GM18499 (cell line): ENCODE measurements around the gene AKR7A3.
"Not testable (repeated sequence)": the region's sequence is repeated elsewhere in the genome, so short reads cannot be mapped to it uniquely, and the experiment has no call there.

Source experiments
- ATAC-seq: cut with Tn5 transposase; IDR thresholded peaks from one replicate; pipeline ENCODE4 v1.9.1; 2021; ENCODE audit warnings: moderate number of reproducible peaks; ENCODE audit not compliant: insufficient read depth, unreplicated experiment

Gene AKR7A3

GRCh38 chr1:19321071-19321470 is 32.5 kb upstream of the AKR7A3 start:
- ATAC-seq, result no peak

GRCh38 chr1:19319196-19319595 is 30.6 kb upstream of the AKR7A3 start:
- ATAC-seq, result no peak

- ATAC-seq, result no peak
These were observed 28.7 kb upstream of the AKR7A3 start for GRCh38 chr1:19317126-19317910.

GRCh38 chr1:19315378-19316198 is 27.0 kb upstream of the AKR7A3 start:
- ATAC-seq, result no peak

- no peak for ATAC-seq
These were observed 25.7 kb upstream of the AKR7A3 start for GRCh38 chr1:19313961-19314882.

DNA sequence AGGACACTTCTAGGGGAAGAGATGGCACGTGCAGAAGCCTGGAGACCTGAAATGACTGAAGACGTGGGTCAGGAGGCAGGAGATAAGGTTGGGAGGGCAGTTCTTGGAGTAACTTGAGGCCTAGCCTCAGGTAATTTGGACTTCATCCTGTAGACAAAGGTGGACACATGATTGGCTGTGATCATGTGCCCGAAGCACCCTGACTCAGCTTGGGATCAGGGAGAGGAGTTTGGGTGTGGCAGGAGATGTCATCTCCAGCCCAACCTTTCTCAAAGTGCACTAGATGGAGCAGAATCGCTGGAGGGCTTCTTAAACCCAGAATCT is 25.0 kb upstream of the AKR7A3 start:
- ATAC-seq, result no peak

DNA sequence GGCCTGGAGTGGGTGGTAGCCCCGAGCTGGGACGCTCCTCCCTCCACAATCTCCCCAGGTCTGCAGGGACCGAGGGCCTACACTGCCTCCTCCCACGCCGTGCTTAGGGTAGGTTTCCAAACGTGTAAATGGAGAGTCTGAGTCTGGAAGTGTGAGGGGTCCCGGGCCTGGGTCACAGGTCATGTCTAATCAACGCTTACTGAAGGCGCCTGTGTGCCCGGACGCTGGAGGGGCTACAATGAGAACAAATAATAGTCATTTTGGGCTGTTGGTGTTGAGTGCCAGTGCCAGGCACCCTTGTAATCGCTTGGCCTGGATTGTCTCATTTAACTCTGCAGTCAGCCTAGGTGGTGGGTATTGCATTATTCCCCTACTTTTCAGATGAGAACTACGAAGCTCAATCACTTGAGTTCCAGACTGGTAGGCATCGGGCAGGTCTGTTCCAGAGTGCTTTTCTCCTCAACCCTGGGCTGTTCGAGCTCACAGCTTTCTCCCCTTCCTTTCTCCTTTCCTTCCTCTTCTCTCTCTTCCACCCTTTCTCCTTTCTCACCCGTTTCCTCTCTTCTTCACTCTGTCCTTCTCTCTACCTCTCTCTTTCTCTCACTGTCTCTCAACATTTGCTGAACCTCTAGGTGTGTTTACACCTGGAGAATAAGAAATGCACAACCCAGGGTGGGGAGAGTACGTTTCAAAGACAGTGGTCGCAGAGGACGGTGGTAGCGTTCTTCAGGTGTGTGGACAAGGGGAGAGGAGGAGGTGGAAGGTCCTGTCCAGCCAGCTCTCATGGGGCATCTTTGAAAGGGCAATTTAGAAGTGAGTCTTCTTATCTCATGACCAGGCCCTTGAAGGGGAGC is 24.4 kb upstream of the AKR7A3 start:
- no peak for ATAC-seq

GRCh38 chr1:19311931-19312781 is 23.6 kb upstream of the AKR7A3 start, which contains the start of the genes AKR7A2 and SLC66A1:
AKR7A2 (minus strand) TSS chr1:19312144; CDS start chr1:19312124, 20 bp downstream.
SLC66A1 (plus strand) TSS chr1:19312326; CDS start chr1:19317678, 5,352 bp downstream.
- ATAC-seq, result no peak

DNA sequence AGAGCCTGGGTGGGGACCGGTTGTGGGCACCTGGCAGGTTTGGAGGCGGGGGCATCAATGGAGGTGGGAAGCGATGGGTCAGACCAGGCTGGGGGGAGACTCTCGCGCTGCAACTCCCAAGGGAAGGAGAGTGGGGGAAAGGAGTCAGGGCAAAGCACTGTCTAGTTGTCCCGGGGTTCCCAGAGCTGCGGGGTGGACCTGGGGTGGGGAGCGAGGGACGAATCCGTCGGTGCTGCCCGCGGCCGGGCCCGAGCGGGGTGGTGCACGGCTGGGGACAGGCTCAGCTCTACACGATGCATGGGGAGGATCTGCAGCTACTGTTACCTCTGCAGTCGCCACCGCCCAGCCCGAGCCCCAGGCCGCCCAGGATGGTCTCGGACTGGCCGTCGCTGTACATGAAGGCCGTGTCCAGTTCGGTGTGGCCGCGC is 22.9 kb upstream of the AKR7A3 start:
- ATAC-seq, result no peak

DNA sequence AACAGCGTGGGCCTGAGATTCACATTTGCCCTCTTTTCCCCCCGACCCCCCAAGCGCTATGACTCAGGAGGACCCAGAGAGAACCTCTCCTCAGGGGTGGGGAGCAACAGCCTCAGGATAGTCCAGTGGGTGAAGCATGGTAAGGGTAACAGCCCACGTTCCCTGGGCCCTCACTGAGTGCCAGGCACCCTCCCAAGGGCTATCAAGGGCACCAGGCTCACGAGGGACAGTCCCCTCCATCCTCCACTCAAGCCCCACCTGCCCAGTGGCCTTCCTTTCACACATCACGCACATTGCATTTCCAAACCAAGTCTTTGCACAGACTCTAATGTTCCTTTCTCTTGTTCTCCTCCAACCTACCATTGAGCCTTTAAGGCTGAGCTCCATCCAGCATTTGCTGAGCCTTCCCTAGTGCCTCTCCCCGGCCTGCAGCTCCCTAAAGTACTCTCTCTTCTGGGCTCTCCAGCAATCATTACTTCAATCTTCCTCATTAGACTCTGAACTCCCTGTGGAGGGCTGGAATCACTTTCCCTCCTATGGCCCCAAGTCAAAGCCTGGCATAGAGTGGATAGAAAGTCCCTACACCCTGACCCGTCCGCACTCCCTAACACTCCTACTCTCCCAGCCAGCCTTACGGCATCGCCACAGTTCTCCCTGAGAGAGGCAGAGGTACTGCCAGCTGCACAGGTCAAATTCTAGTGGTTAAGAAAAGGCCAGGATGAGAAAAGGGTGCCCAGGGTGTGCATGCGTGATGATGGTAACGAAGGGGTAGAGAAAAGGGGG is 22.3 kb upstream of the AKR7A3 start:
- ATAC-seq, result no peak

DNA sequence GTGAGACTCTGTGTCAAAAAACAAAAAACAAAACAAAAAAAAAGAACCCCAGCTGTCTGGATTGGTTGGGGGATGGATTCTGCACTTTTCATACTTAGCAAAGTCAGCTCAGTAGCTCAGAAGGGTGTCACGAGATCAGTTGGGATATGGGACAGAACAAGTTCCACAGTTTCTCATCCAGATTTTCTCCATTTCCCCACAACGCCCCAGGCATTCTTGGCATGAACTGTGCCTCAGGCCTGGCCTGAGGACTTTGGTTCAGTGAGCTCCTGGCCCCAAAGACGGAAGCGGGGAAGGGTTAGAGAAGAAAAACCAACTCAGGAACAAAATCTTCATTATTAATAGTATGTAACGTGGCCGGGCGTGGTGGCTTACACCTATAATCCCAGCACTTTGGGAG is 21.5 kb upstream of the AKR7A3 start:
- no peak for ATAC-seq

DNA sequence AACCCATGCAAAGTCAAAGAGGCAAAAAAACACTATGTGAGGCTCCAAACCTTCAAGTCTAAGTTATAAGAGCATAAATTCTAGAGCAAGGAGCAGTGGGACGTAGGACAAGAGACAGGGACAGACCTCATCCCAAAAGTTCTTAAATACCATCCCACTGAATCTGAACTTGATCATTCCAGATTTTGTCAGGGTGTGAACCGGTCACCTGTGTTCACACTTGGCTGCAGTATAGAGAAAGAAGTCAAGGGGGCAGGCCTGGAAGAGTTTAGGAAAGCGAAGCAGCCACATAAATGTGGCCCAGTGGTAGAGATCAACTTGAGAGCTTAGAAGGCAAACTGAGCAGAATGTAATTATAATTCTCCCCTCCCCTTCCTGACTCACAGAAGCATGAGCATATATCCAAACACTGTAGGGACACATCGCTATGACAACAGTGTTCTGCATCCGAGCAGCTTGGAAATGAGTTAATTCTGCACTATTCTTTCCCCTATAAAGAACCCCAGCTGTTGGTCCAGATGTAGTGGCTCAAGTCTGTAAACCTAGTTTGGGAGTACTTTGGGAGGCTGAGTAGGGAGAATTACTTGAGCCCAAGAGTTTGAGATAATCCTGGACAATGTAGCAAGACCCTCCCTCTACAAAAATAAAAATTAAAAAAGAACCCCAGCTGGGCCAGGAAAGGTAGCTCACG is 20.7 kb upstream of the AKR7A3 start:
- ATAC-seq, result no peak

DNA sequence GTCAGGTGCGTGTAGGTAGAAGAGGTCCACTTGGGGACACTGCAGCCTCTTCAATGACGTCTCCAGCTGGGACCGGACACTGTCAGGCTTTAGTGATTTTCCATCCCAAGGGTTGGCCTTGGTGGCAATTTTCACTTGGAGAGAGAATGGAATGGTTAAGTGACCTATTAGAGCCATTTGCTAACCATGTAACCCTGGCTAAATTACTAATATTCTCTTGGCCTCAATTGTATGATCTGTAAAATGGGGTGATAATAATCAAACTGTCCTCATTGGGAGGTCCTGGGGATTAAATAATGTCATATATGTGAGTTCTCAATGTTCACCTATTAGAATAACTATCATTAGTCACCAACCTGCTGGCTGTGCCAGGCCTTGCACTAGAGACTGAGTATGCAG is 19.9 kb upstream of the AKR7A3 start:
- ATAC-seq, result no peak

DNA sequence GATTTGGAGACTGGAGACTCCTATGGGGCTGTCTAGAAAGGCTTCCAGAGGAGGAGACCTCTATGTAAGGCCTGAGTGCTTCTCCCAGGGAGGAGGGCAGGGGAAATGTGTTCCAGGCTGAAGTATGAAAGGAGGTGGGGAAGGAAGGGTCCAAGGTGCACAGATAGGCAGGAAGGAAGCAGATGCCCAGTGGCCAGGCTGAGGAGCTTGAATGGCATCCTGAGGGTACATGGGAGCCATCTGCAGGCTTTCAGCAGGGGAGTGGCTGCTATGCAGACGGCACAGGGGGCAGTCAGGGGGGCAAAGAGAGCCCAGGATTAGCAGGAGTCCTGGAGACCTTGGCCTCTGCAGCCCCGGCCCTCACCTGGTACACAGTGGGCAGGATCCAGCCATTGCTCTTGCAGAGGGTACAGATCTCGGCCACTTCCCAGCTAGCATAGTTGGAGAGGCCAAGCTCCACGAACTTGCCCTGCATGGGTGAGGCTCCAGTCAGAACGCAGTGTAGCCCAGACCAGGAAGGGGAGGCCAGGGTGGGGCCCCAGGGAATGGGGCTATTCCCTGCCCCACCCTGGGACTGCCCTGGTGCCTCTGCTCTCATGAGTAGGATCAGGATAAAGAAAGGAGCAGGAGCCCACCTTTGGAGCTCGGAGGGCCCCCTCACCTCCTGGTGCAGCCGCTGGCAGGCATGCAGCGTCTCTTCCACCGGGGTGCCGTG is 19.4 kb upstream of the AKR7A3 start:
- ATAC-seq, result no peak

GRCh38 chr1:19306941-19307340 is 18.4 kb upstream of the AKR7A3 start:
- ATAC-seq, result no peak

GRCh38 chr1:19305880-19306279 is 17.3 kb upstream of the AKR7A3 start:
- ATAC-seq, result no peak

DNA sequence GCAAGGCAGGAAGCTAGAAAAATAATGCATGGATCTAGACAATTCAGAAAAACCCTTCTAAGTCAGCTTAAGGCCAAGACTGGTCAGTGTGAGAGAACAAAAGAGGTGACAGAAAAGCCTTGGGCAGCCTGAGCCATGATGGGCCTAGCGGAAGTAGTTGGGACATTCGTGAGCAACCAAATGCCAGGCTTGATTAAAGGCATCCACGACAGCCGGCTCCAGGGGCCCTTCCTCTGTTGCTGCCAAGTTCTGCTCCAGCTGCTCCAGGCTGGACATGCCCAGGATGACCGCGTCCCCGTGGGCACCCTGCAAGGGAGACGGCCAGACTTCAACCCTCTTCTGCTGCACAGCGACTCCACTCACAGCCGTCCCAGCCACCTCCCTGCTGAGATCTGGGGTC is 15.5 kb upstream of the AKR7A3 start:
- ATAC-seq, result not testable (repeated sequence)
